Neural cell (in vitro differentiated cells): ENCODE data around the gene P3H1. TPM values are rescaled to one million over a fixed set of nuclear protein-coding genes. Genes with fewer than 3 reads are reported as not detected.

Experiments
- H2AFZ ChIP-seq: fragments of 200-600, 300-800 bp; sonication (generic), shearing (Covaris generic); 2 replicates; pipeline ENCODE4 v1.6.0; 2014; ENCODE audit warnings: low read depth, mild to moderate bottlenecking, antibody characterized with exemption, low read length, moderate library complexity
- H3F3A ChIP-seq: fragments of 200-600 bp; shearing (Covaris generic); 2 replicates; pipeline ENCODE4 v1.6.1; 2016; ENCODE audit warnings: mild to moderate bottlenecking, moderate library complexity, mixed read lengths, antibody characterized with exemption, low read length; ENCODE audit not compliant: insufficient read depth, poor library complexity, severe bottlenecking
- H3K27ac ChIP-seq: fragments of 200-600, 300-800 bp; sonication (generic), shearing (Covaris generic); 2 replicates; pipeline ENCODE4 v1.5.1; 2014; ENCODE audit warnings: mild to moderate bottlenecking, low read length, moderate library complexity
- H3K27me3 ChIP-seq: fragments of 300-800, 200-600 bp; sonication (generic), shearing (Covaris generic); 2 replicates; pipeline ENCODE4 v1.6.0; 2014; ENCODE audit warnings: mild to moderate bottlenecking, low read depth, low read length, moderate library complexity; ENCODE audit not compliant: insufficient read depth
- H3K36me3 ChIP-seq: fragments of 300-800, 200-600 bp; sonication (generic), shearing (Covaris generic); 2 replicates; pipeline ENCODE4 v1.5.1; 2014; ENCODE audit warnings: mild to moderate bottlenecking, antibody characterized with exemption, low read length, moderate library complexity; ENCODE audit not compliant: insufficient read depth
- H3K4me2 ChIP-seq: fragments of 300-800, 200-600 bp; sonication (generic), shearing (Covaris generic); 2 replicates; pipeline ENCODE4 v1.6.0; 2014; ENCODE audit warnings: mild to moderate bottlenecking, low read length
- H3K4me3 ChIP-seq: fragments of 300-800, 200-600 bp; sonication (generic), shearing (Covaris generic); 2 replicates; pipeline ENCODE4 v1.5.1; 2014; ENCODE audit warnings: mild to moderate bottlenecking, low read length, moderate library complexity
- H3K79me2 ChIP-seq: fragments of 200-600 bp; shearing (Covaris generic); replicated peaks from 2 replicates; pipeline ENCODE4 v1.6.0; 2014; ENCODE audit warnings: mild to moderate bottlenecking, low read length, moderate library complexity; ENCODE audit not compliant: insufficient read depth
- H3K9ac ChIP-seq: fragments of 300-800, 200-600 bp; sonication (generic), shearing (Covaris generic); 2 replicates; pipeline ENCODE4 v1.6.1; 2016; ENCODE audit warnings: mild to moderate bottlenecking, low read length, mixed read lengths
- H3K9me2 ChIP-seq: fragments of 200-600 bp; shearing (Covaris generic); 2 replicates; pipeline ENCODE4 v1.6.1; 2016; ENCODE audit warnings: mild to moderate bottlenecking, low read length, mixed read lengths; ENCODE audit not compliant: insufficient read depth
- H3K9me3 ChIP-seq: fragments of 200-600, 300-800 bp; sonication (generic), shearing (Covaris generic); 2 replicates; pipeline ENCODE4 v1.6.1; 2016; ENCODE audit warnings: mild to moderate bottlenecking, mixed run types, low read length, moderate library complexity, mixed read lengths
- H4K20me1 ChIP-seq: fragments of 200-600 bp; shearing (Covaris generic); 2 replicates; pipeline ENCODE4 v1.6.1; 2016; ENCODE audit warnings: mild to moderate bottlenecking, mixed run types; ENCODE audit not compliant: insufficient read depth
- CTCF ChIP-seq: fragments of 450-650 bp; IDR thresholded peaks from 2 replicates; pipeline ENCODE4 v1.5.1; 2014; ENCODE audit warnings: antibody characterized with exemption, mild to moderate bottlenecking, moderate library complexity; ENCODE audit not compliant: poor library complexity, severe bottlenecking
- EP300 ChIP-seq: fragments of 450-650 bp; conservative IDR thresholded peaks from 2 replicates; pipeline ENCODE4 v1.6.1; 2014; ENCODE audit warnings: antibody characterized with exemption, mild to moderate bottlenecking, moderate library complexity; ENCODE audit not compliant: poor library complexity, severe bottlenecking
- EZH2 ChIP-seq: fragments of 200-600, 300-800 bp; shearing (Covaris generic), sonication (generic); IDR thresholded peaks from 2 replicates; pipeline ENCODE4 v1.6.1; 2014; ENCODE audit warnings: antibody characterized with exemption, low read length, borderline replicate concordance, mild to moderate bottlenecking; ENCODE audit not compliant: insufficient read depth, poor library complexity, severe bottlenecking
- MXI1 ChIP-seq: fragments of 450-650 bp; conservative IDR thresholded peaks from 2 replicates; pipeline ENCODE4 v1.6.1; 2014; ENCODE audit warnings: antibody characterized with exemption, mild to moderate bottlenecking; ENCODE audit not compliant: poor library complexity, severe bottlenecking
- POLR2AphosphoS5 ChIP-seq: IDR thresholded peaks from 2 replicates; pipeline ENCODE4 v1.6.1; 2012
- RAD21 ChIP-seq: fragments of 450-650 bp; conservative IDR thresholded peaks from 2 replicates; pipeline ENCODE4 v1.6.1; 2014; ENCODE audit warnings: antibody characterized with exemption, mild to moderate bottlenecking, moderate library complexity
- REST ChIP-seq: IDR thresholded peaks from 2 replicates; pipeline ENCODE4 v1.6.1; 2012; ENCODE audit warnings: borderline replicate concordance
- SMC3 ChIP-seq: fragments of 450-650 bp; conservative IDR thresholded peaks from 2 replicates; pipeline ENCODE4 v1.6.1; 2014; ENCODE audit warnings: antibody characterized with exemption, mild to moderate bottlenecking, moderate library complexity; ENCODE audit not compliant: poor library complexity
- TAF1 ChIP-seq: IDR thresholded peaks from 2 replicates; pipeline ENCODE4 v1.6.1; 2012; ENCODE audit warnings: low read depth
- polyA plus RNA-seq: library from polyadenylated mRNA; depleted of rRNA; stranded (reverse); fragments of >200 nt; gene quantifications from 2 replicates; pipeline ENCODE4 v1.2.3, GENCODE V29; 2014

Gene P3H1
- polyA plus RNA-seq, 1 donor from 2014 or later = 32.4 TPM

DNA sequence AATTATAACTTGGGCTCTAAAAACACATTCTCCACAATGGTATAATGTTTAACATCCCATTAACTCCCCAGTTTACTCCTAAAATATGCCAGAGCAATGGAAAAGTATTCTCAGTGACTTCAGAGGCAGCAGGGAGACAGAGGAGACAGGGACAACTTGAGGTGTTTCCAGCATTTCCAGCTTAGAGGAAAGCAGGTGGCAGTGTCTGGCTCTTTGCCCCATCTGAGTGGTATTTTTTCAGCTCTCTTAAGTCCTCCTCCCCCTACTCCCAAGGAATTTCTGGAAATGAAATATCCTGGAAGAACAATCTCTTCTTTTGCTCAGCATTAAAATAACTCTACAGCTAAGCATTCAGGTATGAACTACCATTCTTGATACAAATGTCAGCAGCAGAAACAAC, 39.3 kb upstream of the P3H1 start:
- no peak overlapping the region for H3K27ac ChIP-seq
- H3K9ac ChIP-seq = no peak overlapping the region
- H3K79me2 ChIP-seq = peaks cover under 1% of the 10 kb centered on the region
- no peaks in the 10 kb centered on the region for H3F3A ChIP-seq
- H3K36me3 ChIP-seq = no peaks in the 10 kb centered on the region
- no peak overlapping the region for H3K4me3 ChIP-seq
- H3K4me2 ChIP-seq = no peak overlapping the region
- TF ChIP-seq REST (no peak), SMC3 (no peak), POLR2AphosphoS5 (no peak)
- no peaks in the 10 kb centered on the region for H3K27me3 ChIP-seq
- no peak overlapping the region for H2AFZ ChIP-seq
- H3K9me2 ChIP-seq = no peaks in the 10 kb centered on the region
- no peaks in the 10 kb centered on the region for H4K20me1 ChIP-seq
- no peaks in the 10 kb centered on the region for H3K9me3 ChIP-seq

DNA sequence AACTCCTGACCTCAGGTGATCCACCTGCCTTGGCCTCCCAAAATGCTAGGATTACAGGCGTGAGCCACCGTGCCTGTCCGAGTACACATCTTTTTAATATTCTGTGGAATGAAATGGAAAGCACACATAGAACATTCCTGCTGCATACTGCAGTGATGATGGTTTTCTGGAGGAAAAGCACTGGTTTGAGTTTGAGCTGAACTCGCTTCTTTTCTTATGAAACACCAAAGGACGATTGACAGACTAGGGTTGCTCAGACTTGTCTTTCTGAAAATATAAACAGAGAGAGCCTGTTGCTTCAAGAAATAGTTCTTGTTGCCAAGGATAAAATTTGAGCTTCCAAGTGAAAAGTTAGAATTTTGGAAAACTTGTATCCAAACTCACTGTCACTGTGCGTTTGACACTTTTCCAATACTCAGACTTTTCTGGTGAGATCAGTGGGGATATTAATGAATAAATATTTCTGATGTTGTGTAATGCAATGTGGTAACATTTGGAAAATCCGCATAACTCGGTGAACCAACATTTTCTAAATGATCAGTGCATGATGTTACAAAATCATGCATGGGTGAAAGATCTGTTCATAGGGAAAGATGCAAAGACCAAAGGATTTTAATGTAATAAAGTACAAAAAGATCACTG, 35.1 kb upstream of the P3H1 start:
- H3K27me3 ChIP-seq = no peaks in the 10 kb centered on the region
- H3K9ac ChIP-seq = no peak overlapping the region
- no peaks in the 10 kb centered on the region for H4K20me1 ChIP-seq
- H3K79me2 ChIP-seq = no peaks in the 10 kb centered on the region
- H3F3A ChIP-seq = no peaks in the 10 kb centered on the region
- H2AFZ ChIP-seq = no peak overlapping the region
- no peaks in the 10 kb centered on the region for H3K9me2 ChIP-seq
- H3K36me3 ChIP-seq = no peaks in the 10 kb centered on the region
- H3K9me3 ChIP-seq = no peaks in the 10 kb centered on the region
- no peak overlapping the region for H3K4me2 ChIP-seq
- no peak overlapping the region for H3K27ac ChIP-seq
- no peak for TF ChIP-seq REST
- no peak for TF ChIP-seq MXI1
- TF ChIP-seq EP300 = no peak
- TF ChIP-seq SMC3 = no peak
- TF ChIP-seq POLR2AphosphoS5 = no peak
- no peak for TF ChIP-seq RAD21
- no peak for TF ChIP-seq CTCF
- TF ChIP-seq EZH2 = no peak
- TF ChIP-seq TAF1 = no peak
- H3K4me3 ChIP-seq = no peak overlapping the region
